DND-41 (cell line): ENCODE data around the gene PTPN21.

Source experiments
- EZH2 ChIP-seq: IDR thresholded peaks from 3 replicates; pipeline ENCODE4 v1.6.1; 2012; ENCODE audit warnings: borderline replicate concordance, low read depth, mild to moderate bottlenecking, moderate library complexity, low read length, inconsistent platforms; ENCODE audit not compliant: severe bottlenecking
- TF ChIP-seq, protein P1 (sequence below): IDR thresholded peaks from 2 replicates; pipeline ENCODE4 v1.5.1; 2012; ENCODE audit warnings: borderline replicate concordance, low read length, moderate library complexity, mild to moderate bottlenecking; ENCODE audit not compliant: poor library complexity, severe bottlenecking; ENCODE audit errors: extremely low read depth

DNA sequence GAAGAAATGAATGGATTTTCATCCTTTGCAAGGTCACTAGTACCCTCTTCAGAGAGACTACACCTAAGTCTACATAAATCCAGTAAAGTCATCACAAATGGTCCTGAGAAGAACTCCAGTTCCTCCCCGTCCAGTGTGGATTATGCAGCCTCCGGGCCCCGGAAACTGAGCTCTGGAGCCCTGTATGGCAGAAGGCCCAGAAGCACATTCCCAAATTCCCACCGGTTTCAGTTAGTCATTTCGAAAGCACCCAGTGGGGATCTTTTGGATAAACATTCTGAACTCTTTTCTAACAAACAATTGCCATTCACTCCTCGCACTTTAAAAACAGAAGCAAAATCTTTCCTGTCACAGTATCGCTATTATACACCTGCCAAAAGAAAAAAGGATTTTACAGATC lies 128.5 kb downstream of the PTPN21 start:
- no peak for TF ChIP-seq EZH2
- TF ChIP-seq, protein P1, sequence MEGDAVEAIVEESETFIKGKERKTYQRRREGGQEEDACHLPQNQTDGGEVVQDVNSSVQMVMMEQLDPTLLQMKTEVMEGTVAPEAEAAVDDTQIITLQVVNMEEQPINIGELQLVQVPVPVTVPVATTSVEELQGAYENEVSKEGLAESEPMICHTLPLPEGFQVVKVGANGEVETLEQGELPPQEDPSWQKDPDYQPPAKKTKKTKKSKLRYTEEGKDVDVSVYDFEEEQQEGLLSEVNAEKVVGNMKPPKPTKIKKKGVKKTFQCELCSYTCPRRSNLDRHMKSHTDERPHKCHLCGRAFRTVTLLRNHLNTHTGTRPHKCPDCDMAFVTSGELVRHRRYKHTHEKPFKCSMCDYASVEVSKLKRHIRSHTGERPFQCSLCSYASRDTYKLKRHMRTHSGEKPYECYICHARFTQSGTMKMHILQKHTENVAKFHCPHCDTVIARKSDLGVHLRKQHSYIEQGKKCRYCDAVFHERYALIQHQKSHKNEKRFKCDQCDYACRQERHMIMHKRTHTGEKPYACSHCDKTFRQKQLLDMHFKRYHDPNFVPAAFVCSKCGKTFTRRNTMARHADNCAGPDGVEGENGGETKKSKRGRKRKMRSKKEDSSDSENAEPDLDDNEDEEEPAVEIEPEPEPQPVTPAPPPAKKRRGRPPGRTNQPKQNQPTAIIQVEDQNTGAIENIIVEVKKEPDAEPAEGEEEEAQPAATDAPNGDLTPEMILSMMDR = no peak
